ENCODE results near the gene CDKN1C.

The CDKN1C gene

GRCh38 chr11:2921742-2922493, 36.3 kb upstream of the CDKN1C start:
- DNase-seq (ENCODE audit: low read depth) = no peak
- TF ChIP-seq CTCF (IDR thresholded peaks at IDR 0.05; ENCODE audit: low read depth, low read length, missing control alignments) = no peak
- no peak overlapping the region for H3K4me3 ChIP-seq (ENCODE audit: low read depth, low read length)

- H3K4me3 ChIP-seq (ENCODE audit: low read depth, low read length) = no peak overlapping the region
- DNase-seq (ENCODE audit: low read depth) = no peak
- no peak for TF ChIP-seq CTCF (IDR thresholded peaks at IDR 0.05; ENCODE audit: low read depth, low read length, missing control alignments)
These were observed 35.7 kb upstream of the CDKN1C start for GRCh38 chr11:2921261-2921660.

- no peak for TF ChIP-seq CTCF (IDR thresholded peaks at IDR 0.05; ENCODE audit: low read depth, low read length, missing control alignments)
- no peak for DNase-seq (ENCODE audit: low read depth)
- H3K4me3 ChIP-seq (ENCODE audit: low read depth, low read length) = no peak overlapping the region
These were observed 34.8 kb upstream of the CDKN1C start for GRCh38 chr11:2920343-2920742.

GRCh38 chr11:2919837-2920236, 34.3 kb upstream of the CDKN1C start:
- no peak for DNase-seq (ENCODE audit: low read depth)
- no peak overlapping the region for H3K4me3 ChIP-seq (ENCODE audit: low read depth, low read length)
- TF ChIP-seq CTCF (IDR thresholded peaks at IDR 0.05; ENCODE audit: low read depth, low read length, missing control alignments) = no peak

- no peak for DNase-seq (ENCODE audit: low read depth)
- no peak for TF ChIP-seq CTCF (IDR thresholded peaks at IDR 0.05; ENCODE audit: low read depth, low read length, missing control alignments)
- H3K4me3 ChIP-seq (ENCODE audit: low read depth, low read length) = no peak overlapping the region
These were observed 33.6 kb upstream of the CDKN1C start for GRCh38 chr11:2919188-2919587.

- no peak for DNase-seq (ENCODE audit: low read depth)
- no peak for TF ChIP-seq CTCF (IDR thresholded peaks at IDR 0.05; ENCODE audit: low read depth, low read length, missing control alignments)
These were observed 32.4 kb upstream of the CDKN1C start for GRCh38 chr11:2917842-2918490.

More at GRCh38 chr11:2917842-2918490, 32.4 kb upstream of the CDKN1C start:
- H3K4me3 ChIP-seq (ENCODE audit: low read depth, low read length) = no peak overlapping the region
